Fibroblast of mammary gland (primary cell): Measurements from ENCODE around the gene BMPR1A.

ENCODE experiments used
- DNase-seq: peaks from one replicate; pipeline ENCODE4 v3.0.0-alpha.2; 2010; ENCODE audit warnings: low read depth
- H3K4me3 ChIP-seq: 2 replicates; pipeline ENCODE4 v1.5.1; 2011; ENCODE audit warnings: low read depth, mild to moderate bottlenecking, low read length, moderate library complexity; ENCODE audit not compliant: control insufficient read depth
- CTCF ChIP-seq: conservative IDR thresholded peaks from 2 replicates; pipeline ENCODE4 v1.5.1; 2011; ENCODE audit warnings: low read depth, low read length, inconsistent platforms; ENCODE audit not compliant: control insufficient read depth, insufficient read depth

Gene BMPR1A

GRCh38 chr10:86955501-86956194 is 199.2 kb downstream of the BMPR1A start:
- TF ChIP-seq CTCF: no peak
- no peak for DNase-seq
- H3K4me3 ChIP-seq: no peak overlapping the region

GRCh38 chr10:86956195-86956847 is 199.9 kb downstream of the BMPR1A start:
- no peak for TF ChIP-seq CTCF
- no peak for DNase-seq
- no peak overlapping the region for H3K4me3 ChIP-seq

- H3K4me3 ChIP-seq: no peak overlapping the region
- no peak for DNase-seq
- TF ChIP-seq CTCF: no peak
Observed at GRCh38 chr10:86956848-86957448, 200.5 kb downstream of the BMPR1A start.

GRCh38 chr10:86957471-86958115 is 201.2 kb downstream of the BMPR1A start, which contains the start of gene MMRN2:
Gene MMRN2 (minus strand): TSS chr10:86957615. CDS start chr10:86957541, 74 bp downstream.
- TF ChIP-seq CTCF: no peak
- DNase-seq: no peak
- no peak within 1 kb of the TSS for H3K4me3 ChIP-seq

- TF ChIP-seq CTCF: no peak
- DNase-seq: peak; percentile 25
- peak within 1 kb of the TSS; percentile 4 for H3K4me3 ChIP-seq
Observed at GRCh38 chr10:86958116-86958900, 201.9 kb downstream of the BMPR1A start, which contains the start of gene SNCG. Gene SNCG (plus strand): TSS chr10:86958599. CDS start chr10:86958698, 99 bp downstream.
